ENCODE results near the gene FANCD2OS.
"Not testable (repeated sequence)": the region's sequence is repeated elsewhere in the genome, so short reads cannot be mapped to it uniquely, and the experiment has no call there.

Gene FANCD2OS

DNA sequence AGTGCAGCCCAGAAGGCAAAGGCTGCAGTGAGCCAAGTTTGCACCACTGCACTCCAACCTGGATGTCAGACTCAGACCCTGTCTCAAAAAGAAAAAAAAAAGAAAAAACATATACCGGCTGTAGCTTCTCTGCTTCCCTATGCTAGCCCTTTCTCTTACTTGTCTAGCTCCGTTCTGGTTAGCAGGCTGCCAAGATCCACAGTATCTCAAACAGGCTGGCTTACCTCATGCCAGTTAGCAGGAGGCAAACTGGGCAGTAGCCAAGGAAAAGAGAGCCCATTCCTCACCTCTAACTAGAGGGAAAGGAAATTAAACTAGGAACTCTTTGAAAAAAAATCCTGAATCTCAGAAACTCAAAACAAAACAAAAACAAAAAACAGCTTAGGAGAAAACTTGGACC is 16.7 kb downstream of the FANCD2OS start:
- not testable (repeated sequence) for DNase-seq

DNA sequence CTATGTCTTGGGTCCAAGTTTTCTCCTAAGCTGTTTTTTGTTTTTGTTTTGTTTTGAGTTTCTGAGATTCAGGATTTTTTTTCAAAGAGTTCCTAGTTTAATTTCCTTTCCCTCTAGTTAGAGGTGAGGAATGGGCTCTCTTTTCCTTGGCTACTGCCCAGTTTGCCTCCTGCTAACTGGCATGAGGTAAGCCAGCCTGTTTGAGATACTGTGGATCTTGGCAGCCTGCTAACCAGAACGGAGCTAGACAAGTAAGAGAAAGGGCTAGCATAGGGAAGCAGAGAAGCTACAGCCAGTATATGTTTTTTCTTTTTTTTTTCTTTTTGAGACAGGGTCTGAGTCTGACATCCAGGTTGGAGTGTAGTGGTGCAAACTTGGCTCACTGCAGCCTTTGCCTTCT is 17.3 kb downstream of the FANCD2OS start:
- not testable (repeated sequence) for DNase-seq

DNA sequence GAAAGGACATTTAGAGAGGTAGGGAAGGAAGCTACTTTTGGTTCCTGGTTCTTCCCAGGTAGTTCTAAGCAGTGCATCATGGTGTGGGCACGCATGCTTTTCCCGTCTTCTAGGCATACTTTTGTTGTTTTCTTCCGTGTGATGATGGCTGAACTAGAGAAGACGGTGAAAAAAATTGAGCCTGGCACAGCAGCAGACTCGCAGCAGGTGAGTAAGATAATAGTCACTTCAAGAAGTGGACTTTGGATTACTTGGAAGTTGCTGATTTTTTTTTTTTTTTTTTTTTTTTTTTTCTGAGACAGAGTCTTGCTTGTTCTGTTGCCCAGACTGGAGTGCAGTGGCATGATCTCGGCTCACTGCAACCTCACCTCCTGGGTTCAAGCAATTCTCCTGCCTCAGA is 17.9 kb downstream of the FANCD2OS start:
- DNase-seq: no peak

DNA sequence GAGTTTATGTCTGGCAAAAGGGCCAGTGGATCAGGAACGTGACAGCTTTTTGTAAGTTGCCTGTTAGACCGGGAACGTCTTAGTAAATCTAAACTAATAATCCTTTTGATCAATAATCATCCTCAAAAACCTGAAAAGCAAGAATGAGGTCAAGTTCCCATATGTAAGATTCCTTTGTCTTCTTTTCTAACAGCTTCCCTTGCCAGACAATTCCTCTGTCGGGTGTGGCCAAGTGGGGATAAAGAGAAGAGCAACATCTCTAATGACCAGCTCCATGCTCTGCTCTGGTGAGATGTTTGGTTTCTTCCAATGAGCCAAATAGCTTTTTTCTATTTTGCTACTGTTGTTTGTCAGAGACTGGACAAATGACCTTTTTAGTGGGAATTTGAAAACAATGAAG is 19.8 kb downstream of the FANCD2OS start:
- DNase-seq: no peak

DNA sequence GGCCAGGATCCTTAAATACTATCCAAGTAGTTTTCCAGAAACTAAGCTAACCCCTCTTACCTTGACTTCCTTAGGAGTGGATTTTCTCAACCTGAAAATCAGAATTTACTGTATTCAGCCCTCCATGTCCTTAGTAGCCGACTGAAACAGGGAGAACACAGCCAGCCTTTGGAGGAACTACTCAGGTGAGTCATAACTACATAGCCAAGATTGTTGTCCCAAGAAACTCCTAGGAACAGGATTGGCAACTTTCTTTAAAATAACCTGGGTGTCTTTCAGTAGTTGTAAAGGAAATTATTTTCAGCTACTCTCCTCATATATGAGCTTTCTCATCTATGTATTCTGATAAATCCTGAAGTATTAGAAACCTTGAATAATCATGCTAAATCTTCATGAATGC is 22.3 kb downstream of the FANCD2OS start:
- DNase-seq: no peak

DNA sequence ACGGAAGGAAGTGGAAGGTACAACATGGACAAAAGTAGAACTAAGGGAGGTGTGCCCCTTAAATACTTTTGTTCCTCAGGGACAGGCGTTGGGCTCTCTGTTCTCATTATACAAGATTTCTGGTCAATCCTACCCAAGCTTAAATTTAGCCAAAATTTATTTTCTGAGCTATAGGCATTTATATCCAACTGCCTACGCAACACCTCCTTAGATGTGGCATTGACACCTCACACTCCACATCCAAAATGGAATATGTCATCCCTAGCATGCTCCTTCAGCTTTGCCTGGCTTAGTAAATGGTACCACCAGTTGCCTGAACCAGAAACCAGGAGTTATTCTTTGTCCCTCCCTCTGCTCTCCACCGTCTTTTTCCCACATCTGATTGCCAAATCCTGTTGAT is 26.2 kb downstream of the FANCD2OS start:
- DNase-seq: no peak

DNA sequence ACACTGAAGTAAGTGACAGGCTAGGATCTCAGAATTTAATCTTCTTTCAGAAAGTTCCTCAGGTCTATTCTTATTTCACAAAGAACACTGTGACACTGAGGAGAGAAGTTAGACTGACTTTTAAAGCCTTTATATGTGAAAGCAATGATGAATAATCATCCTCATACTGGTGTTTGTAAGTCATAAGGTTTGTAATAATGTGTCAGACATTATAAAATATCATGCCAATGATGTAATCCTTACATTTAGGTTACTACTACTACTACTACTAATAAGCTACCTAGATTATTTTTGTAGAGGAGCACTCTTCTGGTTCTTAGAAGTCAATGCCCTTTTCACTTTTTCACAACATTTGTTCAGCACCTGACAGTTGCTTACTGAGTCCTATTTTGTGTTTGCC is 33.4 kb downstream of the FANCD2OS start:
- no peak for DNase-seq

DNA sequence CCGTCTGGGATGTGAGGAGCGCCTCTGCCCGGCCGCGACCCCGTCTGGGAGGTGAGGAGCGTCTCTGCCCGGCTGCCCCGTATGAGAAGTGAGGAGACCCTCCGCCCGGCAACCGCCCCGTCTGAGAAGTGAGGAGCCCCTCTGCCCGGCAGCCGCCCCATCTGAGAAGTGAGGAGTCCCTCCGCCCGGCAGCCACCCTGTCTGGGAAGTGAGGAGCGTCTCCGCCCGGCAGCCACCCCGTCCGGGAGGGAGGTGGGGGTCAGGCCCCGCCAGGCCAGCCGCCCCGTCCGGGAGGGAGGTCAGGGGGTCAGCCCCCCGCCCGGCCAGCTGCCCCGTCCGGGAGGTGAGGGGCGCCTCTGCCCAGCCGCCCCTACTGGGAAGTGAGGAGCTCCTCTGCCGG is 38.0 kb downstream of the FANCD2OS start:
- not testable (repeated sequence) for DNase-seq

DNA sequence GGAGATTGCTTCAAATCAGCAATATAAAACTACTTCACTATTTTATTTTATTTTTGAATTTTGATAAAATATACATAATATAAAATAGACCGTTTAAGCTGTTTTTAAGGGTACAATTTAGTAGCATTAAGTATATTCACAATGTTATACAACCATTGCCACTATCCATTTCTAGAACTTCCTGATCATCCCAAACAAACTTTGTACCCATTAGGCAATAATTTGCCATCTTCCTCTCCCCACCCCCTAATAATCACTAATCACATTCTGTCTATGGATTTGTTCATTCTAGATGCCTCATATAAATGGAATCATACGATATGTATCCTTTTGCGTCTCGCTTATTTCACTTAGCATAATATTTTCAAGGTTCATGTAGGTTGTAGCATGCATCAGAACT is 53.0 kb downstream of the FANCD2OS start:
- no peak for DNase-seq

All from activated T-cell treated with anti-CD3 and anti-CD28 coated beads, Interleukin-2, amount 50 U/mL, for 48 hours (primary cell).